OCI-LY7 (cell line): ENCODE results near the gene RIMBP2. TPM values are rescaled to one million over a fixed set of nuclear protein-coding genes. Genes with fewer than 3 reads are reported as not detected.

ENCODE experiments used
- BruUV-seq: library from RNA; stranded (reverse); fragments of 400-500 nt; replicated peaks from 2 replicates; lab custom pipeline; 2021; lab: Mats Ljungman, UMichigan
- CTCF ChIA-PET: fragments of 300-600 bp; sonication (Branson Sonifier 250); formaldehyde crosslinking; loops from one replicate; lab custom pipeline; 2022; ENCODE audit warnings: antibody characterized with exemption; ENCODE audit not compliant: unreplicated experiment; lab: Charles Lee
- POLR2A ChIA-PET: fragments of 300-600 bp; sonication (Branson Sonifier 250); formaldehyde crosslinking; loops from one replicate; lab custom pipeline; 2022; ENCODE audit warnings: antibody characterized with exemption; lab: Charles Lee
- DNase-seq: peaks from one replicate; pipeline ENCODE4 v3.0.0-alpha.2; 2015; ENCODE audit warnings: low spot score
- H2AFZ ChIP-seq: fragments of 200-600 bp; sonication (generic), shearing (Covaris generic); 2 replicates; pipeline ENCODE4 v1.6.1; 2014; ENCODE audit warnings: mild to moderate bottlenecking, antibody characterized with exemption, low read length, moderate library complexity
- H3K27ac ChIP-seq: fragments of 200-600 bp; sonication (generic); 2 replicates; pipeline ENCODE4 v1.5.1; 2014; ENCODE audit warnings: mixed run types, low read depth, mild to moderate bottlenecking, moderate library complexity, low read length, inconsistent platforms; ENCODE audit not compliant: poor library complexity, severe bottlenecking
- H3K36me3 ChIP-seq: fragments of 200-600 bp; sonication (generic); 2 replicates; pipeline ENCODE4 v1.6.1; 2014; ENCODE audit warnings: mild to moderate bottlenecking, antibody characterized with exemption, low read length, moderate library complexity, mixed read lengths; ENCODE audit not compliant: insufficient read depth
- H3K4me1 ChIP-seq: fragments of 200-600 bp; sonication (generic); 2 replicates; pipeline ENCODE4 v1.5.1; 2014; ENCODE audit warnings: mild to moderate bottlenecking, low read length; ENCODE audit not compliant: insufficient read depth, poor library complexity, severe bottlenecking
- H3K4me2 ChIP-seq: fragments of 200-600 bp; sonication (generic); 2 replicates; pipeline ENCODE4 v1.6.1; 2014; ENCODE audit warnings: mild to moderate bottlenecking, low read length
- H3K4me3 ChIP-seq: fragments of 200-600 bp; sonication (generic); 2 replicates; pipeline ENCODE4 v1.5.1; 2014; ENCODE audit warnings: mild to moderate bottlenecking, low read depth, low read length; ENCODE audit not compliant: poor library complexity, severe bottlenecking
- H3K79me2 ChIP-seq: fragments of 200-600 bp; sonication (generic); 2 replicates; pipeline ENCODE4 v1.6.1; 2016; ENCODE audit warnings: low read depth, mild to moderate bottlenecking, low read length, moderate library complexity, mixed read lengths; ENCODE audit not compliant: insufficient read depth
- H3K9me2 ChIP-seq: fragments of 200-600 bp; sonication (generic); 2 replicates; pipeline ENCODE4 v1.6.1; 2016; ENCODE audit warnings: mild to moderate bottlenecking, low read length, mixed read lengths; ENCODE audit not compliant: insufficient read depth
- H3K9me3 ChIP-seq: fragments of 200-600 bp; sonication (generic); 2 replicates; pipeline ENCODE4 v1.6.1; 2014; ENCODE audit warnings: mild to moderate bottlenecking, mixed run types, low read length, mixed read lengths
- H4K20me1 ChIP-seq: fragments of 200-600 bp; sonication (generic); 2 replicates; pipeline ENCODE4 v1.6.1; 2014; ENCODE audit warnings: mild to moderate bottlenecking, antibody characterized with exemption, low read length, moderate library complexity, mixed read lengths; ENCODE audit not compliant: insufficient read depth
- EZH2phosphoT487 ChIP-seq: fragments of 200-600 bp; sonication (generic); IDR thresholded peaks from 2 replicates; pipeline ENCODE4 v1.6.1; 2018; ENCODE audit warnings: low read depth, borderline replicate concordance, mild to moderate bottlenecking, mixed run types, antibody characterized with exemption, low read length, moderate library complexity, mixed read lengths
- intact Hi-C: fragments of 100-400 bp; cut with micrococcal nuclease; formaldehyde crosslinking; loops from one replicate; pipeline ENCODE4 v1.10.0; 2022; ENCODE audit not compliant: unreplicated experiment
- total RNA-seq, 2 experiments: library from RNA; depleted of rRNA in 1 of 2; stranded (reverse); fragments of >200 nt in 1 of 2; shearing (Covaris generic) in 1 of 2; gene quantifications; 2 replicates each; pipeline ENCODE4 v1.2.3, GENCODE V29; 2014 to 2022
- TF ChIP-seq, protein P1 (sequence below): fragments of 200-600 bp; sonication (generic); conservative IDR thresholded peaks from 2 replicates; pipeline ENCODE4 v1.5.1; 2014; ENCODE audit warnings: mild to moderate bottlenecking, antibody characterized with exemption, low read length, moderate library complexity, mixed read lengths

The RIMBP2 gene
- total RNA-seq, 2 experiments from 2014 or later: not detected

DNA sequence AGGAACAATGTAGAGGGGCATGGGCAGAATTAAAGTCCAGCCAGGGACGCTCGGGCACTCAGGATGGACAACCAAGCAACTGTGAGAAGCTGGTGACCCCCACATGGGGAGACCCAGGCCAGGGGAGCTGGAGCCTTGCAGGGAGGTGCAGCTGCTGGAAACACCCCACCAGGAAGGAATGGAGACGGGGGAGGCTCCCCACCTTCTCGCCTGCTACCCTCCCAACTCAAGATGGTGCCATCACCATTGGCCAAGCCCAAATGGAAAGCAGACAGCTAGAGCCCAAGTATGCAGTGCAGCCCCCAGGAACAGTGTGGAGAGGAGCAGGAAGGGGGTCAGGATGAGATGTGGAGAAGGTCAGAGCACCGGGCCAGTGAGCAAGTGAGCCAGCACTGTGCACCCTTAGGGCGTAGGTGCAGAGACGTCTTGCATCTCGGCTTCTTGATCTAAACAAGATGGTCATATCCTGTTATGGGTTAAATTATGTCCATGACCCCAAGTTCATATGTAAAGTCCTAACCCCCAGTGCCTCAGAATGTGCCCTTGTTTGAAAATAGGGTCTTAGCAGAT is 159.5 kb downstream of the RIMBP2 start:
- intact Hi-C loops: no loop called here
- DNase-seq: no peak
- Histone ChIP-seq H3K4me2 (no peak overlapping the region), H3K27ac (no peak overlapping the region), H3K79me2 (no peaks in the 10 kb centered on the region), H3K4me1 (no peaks in the 10 kb centered on the region), H2AFZ (no peak overlapping the region), H3K36me3 (no peaks in the 10 kb centered on the region), H3K4me3 (no peak overlapping the region), H4K20me1 (no peaks in the 10 kb centered on the region), H3K9me3 (no peaks in the 10 kb centered on the region), H3K9me2 (no peaks in the 10 kb centered on the region)
- POLR2A ChIA-PET: interaction anchor here (1.1 kb wide), 1 partner anchor 57 kb away, joined by 3 read pairs; no protein-coding TSS in a partner anchor
- TF ChIP-seq, protein P1, sequence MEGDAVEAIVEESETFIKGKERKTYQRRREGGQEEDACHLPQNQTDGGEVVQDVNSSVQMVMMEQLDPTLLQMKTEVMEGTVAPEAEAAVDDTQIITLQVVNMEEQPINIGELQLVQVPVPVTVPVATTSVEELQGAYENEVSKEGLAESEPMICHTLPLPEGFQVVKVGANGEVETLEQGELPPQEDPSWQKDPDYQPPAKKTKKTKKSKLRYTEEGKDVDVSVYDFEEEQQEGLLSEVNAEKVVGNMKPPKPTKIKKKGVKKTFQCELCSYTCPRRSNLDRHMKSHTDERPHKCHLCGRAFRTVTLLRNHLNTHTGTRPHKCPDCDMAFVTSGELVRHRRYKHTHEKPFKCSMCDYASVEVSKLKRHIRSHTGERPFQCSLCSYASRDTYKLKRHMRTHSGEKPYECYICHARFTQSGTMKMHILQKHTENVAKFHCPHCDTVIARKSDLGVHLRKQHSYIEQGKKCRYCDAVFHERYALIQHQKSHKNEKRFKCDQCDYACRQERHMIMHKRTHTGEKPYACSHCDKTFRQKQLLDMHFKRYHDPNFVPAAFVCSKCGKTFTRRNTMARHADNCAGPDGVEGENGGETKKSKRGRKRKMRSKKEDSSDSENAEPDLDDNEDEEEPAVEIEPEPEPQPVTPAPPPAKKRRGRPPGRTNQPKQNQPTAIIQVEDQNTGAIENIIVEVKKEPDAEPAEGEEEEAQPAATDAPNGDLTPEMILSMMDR: no peak
- no peak for TF ChIP-seq EZH2phosphoT487
- CTCF ChIA-PET: interaction anchor here (0.6 kb wide), 1 partner anchor 33 kb away, joined by 3 read pairs; no protein-coding TSS in a partner anchor
- no TSS peak for BruUV-seq

DNA sequence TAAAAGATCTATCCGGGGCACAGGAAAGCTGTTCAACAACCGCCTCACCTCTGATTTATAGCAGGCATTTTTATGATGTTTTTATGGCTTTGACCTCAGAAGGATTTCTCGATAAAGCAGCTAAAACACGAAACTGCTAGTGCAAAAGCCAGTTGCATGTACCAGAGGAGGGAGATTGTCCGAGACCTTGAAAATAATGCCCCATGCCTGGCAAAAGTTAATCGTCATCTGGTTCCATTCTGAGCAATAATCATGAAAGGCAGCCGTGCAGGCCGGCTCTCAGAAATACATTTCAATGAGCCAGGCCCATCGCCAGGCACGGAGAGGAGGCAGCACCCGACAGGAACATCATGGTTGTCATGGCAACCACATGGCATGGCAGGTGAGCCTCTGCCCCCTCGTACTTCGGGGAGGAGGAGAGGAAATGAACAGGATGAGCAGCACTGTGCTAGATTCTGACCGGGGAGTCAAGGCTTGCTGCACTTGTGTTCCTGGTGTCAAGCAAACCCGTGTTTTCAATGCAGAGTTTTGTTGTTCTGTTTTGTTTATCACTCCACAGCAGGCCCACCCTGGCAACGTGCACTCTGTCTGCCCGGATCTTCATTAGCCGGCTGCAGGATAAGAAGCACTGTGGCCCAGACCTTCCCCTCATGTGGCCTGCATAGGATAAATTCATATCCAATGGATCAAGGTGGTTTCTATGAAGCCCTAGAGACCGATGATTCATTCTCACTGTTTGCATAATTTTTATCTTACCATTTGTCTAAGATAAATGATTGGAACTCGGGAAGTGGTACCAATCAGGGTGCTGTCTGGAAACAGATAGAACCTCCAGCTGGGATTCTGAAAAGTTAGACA is 160.2 kb downstream of the RIMBP2 start:
- TF ChIP-seq EZH2phosphoT487: no peak
- TF ChIP-seq, protein P1: no peak
- Histone ChIP-seq H3K79me2 (no peaks in the 10 kb centered on the region), H3K36me3 (no peaks in the 10 kb centered on the region), H3K9me2 (no peaks in the 10 kb centered on the region), H3K4me2 (no peak overlapping the region), H4K20me1 (no peaks in the 10 kb centered on the region), H2AFZ (no peak overlapping the region), H3K9me3 (no peaks in the 10 kb centered on the region), H3K27ac (no peak overlapping the region), H3K4me1 (no peaks in the 10 kb centered on the region), H3K4me3 (no peak overlapping the region)
- intact Hi-C loops: no loop called here
- DNase-seq: no peak
- BruUV-seq: no TSS peak
- POLR2A ChIA-PET: no interaction called here
- CTCF ChIA-PET: no interaction called here

DNA sequence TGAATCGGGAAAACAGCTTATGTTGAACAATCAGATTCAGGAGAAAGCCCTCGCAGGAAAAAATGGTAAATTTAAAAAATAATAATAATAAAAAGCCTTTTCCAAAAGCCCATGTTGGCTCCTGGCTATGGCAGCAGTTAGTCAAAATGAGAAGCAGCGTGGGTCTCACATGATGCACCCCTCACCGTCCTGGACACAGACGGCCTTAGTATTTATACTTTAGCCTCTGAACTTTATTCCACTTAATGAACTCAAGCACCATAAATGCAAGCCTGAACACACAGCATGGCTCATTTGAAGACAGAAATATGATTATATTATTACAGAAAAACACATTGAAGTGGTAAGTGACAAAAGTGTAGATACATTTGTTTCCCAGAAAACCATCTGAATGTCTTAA is 160.9 kb downstream of the RIMBP2 start:
- no peak for DNase-seq

More for the DNA sequence above, 160.9 kb downstream of the RIMBP2 start:
- no peaks in the 10 kb centered on the region for H3K9me2 ChIP-seq
- POLR2A ChIA-PET: no interaction called here
- H3K36me3 ChIP-seq: no peaks in the 10 kb centered on the region
- TF ChIP-seq, protein P1: no peak
- no peak for TF ChIP-seq EZH2phosphoT487
- no peak overlapping the region for H2AFZ ChIP-seq
- CTCF ChIA-PET: no interaction called here
- no peaks in the 10 kb centered on the region for H4K20me1 ChIP-seq
- intact Hi-C loops: no loop called here
- no peak overlapping the region for H3K27ac ChIP-seq
- BruUV-seq: no TSS peak
- no peaks in the 10 kb centered on the region for H3K79me2 ChIP-seq
- H3K4me2 ChIP-seq: no peak overlapping the region
- no peaks in the 10 kb centered on the region for H3K9me3 ChIP-seq
- H3K4me1 ChIP-seq: no peaks in the 10 kb centered on the region
- no peak overlapping the region for H3K4me3 ChIP-seq
